Stimulated activated CD4-positive, alpha-beta T cell treated with anti-CD3 and anti-CD28 coated beads, Interleukin-12 subunit alpha, Interleukin-12 subunit beta, amount 100 ng/mL, for 48 hours (primary cell): Measurements from ENCODE around the gene HIBADH.
"Not testable (repeated sequence)": the region's sequence is repeated elsewhere in the genome, so short reads cannot be mapped to it uniquely, and the experiment has no call there.

Source experiments
- DNase-seq, 3 donors: peaks; one replicate each; pipeline ENCODE4 v3.0.0-alpha.2; 2020; ENCODE audit warnings: low read depth in 2 of 3, low spot score in 1 of 3

The HIBADH gene

DNA sequence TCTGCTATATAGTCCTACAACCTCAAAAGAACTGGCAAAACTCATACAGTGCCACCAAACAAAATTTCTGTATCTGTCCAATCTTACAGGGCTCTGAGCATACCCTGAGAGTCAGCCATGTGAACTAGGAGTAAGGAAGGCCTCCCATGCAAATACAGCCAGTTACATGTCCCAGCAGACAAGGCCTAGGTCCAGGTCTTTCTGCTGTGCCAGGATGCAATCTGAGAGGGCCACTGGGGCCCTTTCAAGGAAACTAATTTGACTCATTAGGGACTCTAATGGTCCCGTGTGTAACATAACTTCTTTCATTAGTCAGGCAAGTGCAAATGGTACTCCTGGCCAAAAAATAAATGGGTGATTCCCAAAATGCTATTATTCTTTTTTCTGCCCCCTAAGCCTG, 17.9 kb upstream of the HIBADH start:
- DNase-seq, result no peak

- DNase-seq, result no peak
Observed at GRCh38 chr7:27678617-27679260, 16.1 kb upstream of the HIBADH start.

DNA sequence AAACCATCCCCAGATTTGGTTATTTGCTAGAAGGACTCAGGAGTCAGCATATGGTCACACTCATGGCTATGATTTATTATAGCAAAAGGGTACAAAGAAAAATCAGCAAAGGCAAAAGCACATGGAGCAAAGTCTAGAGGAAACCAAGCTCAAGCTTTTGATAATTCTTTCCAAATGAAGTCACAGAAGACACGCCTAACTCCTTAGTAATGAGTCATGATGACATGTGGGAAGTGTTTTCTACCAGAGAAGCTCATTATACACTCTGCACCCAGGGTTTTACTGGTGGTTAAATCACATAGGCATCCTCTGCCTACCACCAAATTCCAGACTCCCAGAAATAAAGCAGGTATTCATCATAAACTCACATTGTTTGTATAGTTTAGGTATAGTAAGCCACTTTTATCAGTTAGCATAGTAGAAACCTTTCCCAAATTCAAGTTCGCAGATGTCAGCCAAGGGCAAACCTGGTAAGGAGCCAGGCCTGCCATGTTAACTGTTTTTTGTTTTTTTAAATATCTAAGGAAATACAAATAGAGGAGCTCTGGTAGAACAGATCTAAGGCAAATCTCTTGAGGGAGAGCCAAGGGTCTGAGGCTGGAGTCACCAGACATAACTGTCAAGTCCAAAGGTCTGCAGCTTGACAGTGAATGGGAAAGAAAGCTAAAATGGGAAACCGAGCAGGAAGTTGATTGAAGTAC, 15.4 kb upstream of the HIBADH start:
- no peak for DNase-seq

DNA sequence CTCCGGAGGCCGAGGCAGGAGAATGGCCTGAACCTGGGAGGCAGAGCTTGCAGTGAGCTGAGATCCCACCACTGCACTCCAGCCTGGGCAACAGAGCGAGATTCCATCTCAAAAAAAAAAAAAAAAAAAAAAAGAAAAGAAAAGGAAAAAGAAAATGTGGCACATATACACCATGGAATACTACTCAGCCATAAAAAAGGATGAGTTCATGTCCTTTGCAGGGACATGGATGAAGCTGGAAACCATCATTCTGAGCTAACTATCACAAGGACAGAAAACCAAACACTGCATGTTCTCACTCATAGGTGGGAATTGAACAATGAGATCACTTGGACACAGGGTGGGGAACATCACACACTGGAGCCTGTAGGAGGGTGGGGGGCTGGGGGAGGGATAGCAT, 11.4 kb upstream of the HIBADH start:
- not testable (repeated sequence) for DNase-seq

- DNase-seq, result no peak
Observed at GRCh38 chr7:27671675-27672074, 9.0 kb upstream of the HIBADH start.

DNA sequence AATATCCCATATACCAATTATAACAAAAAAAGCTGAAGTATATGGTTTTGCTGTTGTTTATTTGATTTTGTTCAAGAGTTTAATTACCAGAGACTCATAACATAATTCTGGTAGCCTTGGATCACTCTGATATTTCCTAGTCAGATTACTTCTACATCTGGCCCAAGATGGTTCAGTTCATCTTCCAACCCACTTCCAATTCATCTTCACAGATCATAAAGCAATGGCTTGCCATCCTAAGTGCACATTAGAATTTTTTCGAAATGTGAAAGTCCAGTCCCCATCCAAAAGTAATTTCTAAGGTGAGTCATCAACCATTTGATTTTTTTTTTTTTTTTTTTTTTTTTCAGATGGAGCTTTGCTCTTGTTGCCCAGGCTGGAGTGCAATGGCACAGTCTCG, 8.0 kb upstream of the HIBADH start:
- DNase-seq, result no peak

DNA sequence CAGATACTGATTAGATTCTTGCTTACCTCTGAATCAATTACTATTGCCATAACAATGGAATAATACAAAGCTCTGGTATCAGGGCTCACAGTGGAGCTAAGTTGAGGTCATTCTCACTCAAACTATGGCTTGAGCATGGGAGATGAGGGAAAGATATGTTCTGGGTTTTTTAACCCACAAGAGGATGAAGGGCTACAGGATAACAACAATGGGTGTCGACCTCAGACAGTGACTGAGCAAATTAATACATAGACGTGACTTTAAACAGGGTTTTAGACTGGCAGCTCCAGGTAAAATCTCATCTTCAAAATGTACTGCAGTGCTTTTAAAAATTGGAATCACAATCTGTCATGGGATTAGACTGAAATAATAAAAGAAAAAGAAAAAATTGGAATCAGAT, 7.5 kb upstream of the HIBADH start:
- DNase-seq, result no peak

DNA sequence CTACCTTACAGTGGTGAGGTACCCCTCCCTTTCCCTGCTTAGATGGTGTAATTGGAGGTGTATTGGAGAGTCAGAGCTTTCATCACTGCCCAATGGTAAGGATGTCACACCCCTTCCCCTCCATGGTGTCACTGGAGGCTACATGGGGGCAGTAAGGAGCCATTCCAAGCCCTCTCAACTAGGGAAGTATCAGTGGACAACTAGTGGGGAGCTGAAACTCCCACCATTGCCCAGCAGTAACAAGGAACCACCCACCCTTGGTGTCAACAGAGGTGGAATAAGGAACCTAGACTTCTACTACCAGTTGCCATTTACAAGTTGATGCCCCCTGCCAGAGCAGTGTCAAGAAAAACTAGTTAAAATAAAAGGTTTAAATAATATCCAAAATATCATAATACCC, 2.8 kb upstream of the HIBADH start:
- DNase-seq, result no peak

GRCh38 chr7:27663989-27664331, 1.3 kb upstream of the HIBADH start:
- no peak for DNase-seq

DNA sequence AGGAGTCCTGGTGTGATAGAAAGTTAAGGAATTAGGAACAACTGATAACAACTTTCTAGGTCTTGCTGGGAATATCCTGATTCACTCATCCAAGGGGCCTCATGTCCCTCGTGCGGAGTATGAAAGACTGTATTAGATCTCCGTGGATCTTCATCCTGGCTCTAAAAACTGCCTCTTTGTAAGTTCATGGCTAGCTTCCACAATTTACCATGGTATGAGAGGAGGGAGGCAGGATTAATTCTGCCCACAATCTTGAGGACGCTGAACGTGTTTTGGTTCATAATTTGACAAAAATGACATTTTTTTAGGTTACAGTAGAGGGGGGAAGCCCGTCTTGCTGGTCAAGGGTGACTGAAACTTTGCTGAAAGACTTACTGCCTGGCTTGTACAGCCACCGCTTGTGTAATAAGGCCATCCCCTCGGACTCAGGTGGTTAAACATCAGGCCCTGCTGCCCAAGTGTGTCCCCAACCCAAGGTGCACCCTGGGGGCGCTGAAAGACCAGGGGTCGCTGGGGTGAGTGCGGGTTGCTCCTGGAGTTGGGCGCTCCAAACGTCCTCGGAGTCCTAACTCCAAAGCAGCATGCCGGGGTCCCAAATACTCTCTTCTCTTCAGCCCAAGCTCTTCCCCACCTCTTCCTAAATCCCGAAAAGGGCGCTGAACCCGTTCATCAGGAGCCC, 733 bp downstream of the HIBADH start:
- DNase-seq, result peak in 1 of 3 donors; percentile 3

- no peak for DNase-seq
Observed at GRCh38 chr7:27656724-27657123, 6.0 kb downstream of the HIBADH start.

GRCh38 chr7:27655184-27655583, 7.5 kb downstream of the HIBADH start:
- DNase-seq, result no peak

DNA sequence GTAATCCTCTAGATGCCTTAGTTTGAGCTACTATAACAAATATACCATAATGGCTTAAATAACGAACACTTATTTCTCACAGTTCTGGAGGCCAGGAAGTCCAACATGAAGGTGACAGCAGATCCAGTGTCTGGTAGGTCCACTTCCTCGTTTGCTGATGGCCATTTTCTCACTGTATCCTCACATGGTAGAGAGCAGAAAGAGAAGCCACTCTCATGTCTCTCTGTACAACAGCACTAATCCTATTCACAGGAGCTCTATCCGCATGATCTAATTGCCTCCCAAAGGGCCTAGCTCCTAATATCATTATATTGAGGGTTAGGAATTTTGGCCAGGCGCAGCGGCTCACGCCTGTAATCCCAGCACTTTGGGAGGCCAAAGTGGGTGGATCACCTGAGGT, 10.2 kb downstream of the HIBADH start:
- no peak for DNase-seq

- DNase-seq, result no peak
Observed at GRCh38 chr7:27651702-27652101, 11.0 kb downstream of the HIBADH start.

DNA sequence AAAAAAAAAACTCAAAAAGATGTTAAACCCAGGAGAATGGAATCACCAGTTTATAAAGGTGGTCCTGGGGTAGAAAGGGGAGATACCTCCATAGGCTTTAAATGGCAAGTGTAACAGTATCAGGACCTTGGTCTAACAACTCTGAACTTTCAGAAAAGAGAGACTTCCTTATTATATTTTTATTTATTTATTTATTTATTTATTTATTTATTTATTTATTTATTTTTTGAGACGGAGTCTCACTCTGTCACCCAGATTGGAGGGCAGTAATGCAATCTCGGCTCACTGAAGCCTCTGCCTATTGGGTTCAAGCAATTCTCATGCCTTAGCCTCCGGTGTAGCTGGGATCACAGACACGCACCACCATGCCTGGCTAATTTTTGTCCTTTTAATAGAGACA, 12.4 kb downstream of the HIBADH start:
- DNase-seq, result no peak

DNA sequence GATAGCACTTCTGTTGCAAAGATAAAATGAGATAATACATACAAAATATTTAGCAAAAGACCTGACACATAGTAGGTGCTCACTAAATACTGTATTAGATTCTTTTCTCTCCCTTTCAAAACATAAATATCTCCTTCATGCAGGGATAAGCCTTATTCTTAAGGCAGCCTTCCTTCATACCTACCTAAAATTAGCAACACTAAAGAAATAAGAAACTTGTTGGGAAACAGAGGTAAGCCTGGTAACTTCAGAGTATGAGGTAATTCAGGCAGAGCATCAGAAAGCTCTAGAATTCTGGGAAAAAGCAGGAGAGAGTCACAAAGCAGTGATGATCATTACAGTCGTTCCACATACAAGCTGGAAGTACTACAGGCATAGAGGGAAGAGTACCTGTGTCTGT, 15.2 kb downstream of the HIBADH start:
- DNase-seq, result no peak

DNA sequence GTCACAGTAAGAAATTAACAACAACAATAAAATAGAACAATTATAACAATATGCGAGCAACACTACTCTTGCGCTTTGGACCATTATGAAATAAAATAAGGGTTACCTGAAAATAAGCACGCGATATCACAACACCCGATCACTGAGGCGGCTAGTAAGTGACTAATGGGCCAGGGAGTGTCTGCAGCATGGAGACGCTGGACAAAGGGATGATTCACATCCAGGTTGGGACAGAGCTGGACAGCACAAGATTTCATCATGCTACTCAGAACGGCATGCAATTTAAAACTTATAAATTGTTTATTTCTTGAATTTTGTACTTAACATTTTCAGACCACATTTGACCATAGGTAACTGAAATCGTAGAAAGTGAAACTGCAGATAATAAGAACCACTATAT, 15.6 kb downstream of the HIBADH start:
- no peak for DNase-seq

DNA sequence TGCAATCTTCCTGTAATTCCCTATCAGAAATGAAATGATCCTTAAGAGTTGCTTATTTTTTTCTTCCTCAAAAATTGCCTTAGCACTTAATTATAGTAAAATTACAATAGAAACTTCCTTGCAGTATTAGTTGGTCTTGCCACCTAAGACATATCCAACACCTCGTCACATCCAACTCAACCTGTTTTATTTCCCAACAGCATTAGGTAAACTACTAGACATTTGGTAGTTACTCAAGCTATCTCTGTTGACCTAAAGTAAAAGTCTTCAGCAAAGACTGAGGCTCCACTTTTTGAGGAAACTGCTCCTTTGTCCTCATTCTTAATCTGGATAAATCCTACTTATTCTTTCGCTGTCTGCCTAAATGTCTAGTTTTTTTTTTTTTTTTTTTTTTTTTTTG, 20.4 kb downstream of the HIBADH start:
- no peak for DNase-seq

- DNase-seq, result no peak
Observed at GRCh38 chr7:27641581-27642230, 21.0 kb downstream of the HIBADH start.

- no peak for DNase-seq
Observed at GRCh38 chr7:27640884-27641574, 21.7 kb downstream of the HIBADH start.

DNA sequence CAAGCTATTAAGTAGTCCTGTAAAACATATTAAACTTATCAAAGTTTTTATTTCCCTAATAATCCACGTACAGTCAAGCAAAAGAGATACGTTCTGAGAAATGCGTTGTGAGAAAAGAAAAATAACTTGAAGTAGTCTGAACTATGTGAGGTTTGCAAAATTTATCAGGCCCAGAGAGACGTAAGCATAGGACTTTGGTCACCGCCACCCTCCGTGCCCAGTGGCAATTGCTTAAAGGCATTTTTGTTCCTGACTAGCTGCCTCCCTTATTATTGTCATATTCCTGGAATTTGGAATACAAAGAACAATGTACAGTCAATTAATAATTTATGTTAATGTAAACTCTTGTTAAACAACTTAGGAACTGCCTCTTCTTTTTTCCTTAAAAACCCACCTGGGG, 22.8 kb downstream of the HIBADH start:
- DNase-seq, result no peak

DNA sequence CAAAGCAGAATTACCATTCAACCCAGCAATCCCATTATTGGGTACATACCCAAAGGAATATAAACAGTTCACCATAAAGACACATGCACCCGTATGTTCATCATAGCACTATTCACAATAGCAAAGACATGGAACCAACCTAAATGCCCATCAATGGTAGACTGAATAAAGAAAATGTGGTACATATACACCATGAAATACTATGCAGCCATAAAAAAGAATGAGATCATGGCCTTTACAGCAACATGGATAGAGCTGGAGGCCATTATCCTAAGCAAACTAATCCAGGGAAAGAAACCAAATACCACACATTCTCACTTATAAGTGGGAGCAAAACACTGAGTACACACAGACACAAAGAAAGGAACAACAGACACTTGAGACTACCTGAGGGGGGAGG, 23.6 kb downstream of the HIBADH start:
- DNase-seq, result not testable (repeated sequence)
